Mesendoderm (in vitro differentiated cells): ENCODE results near the gene GPR68. TPM values are rescaled to one million over a fixed set of nuclear protein-coding genes. Genes with fewer than 3 reads are reported as not detected.

Source experiments
- DNase-seq: peaks from one replicate; pipeline ENCODE4 v3.0.0; 2013
- H2AK5ac ChIP-seq: 2 replicates; pipeline ENCODE4 v1.6.1; 2013; ENCODE audit warnings: low read length, inconsistent platforms
- H2BK120ac ChIP-seq: 2 replicates; pipeline ENCODE4 v1.6.1; 2013; ENCODE audit warnings: low read depth, mild to moderate bottlenecking, low read length, moderate library complexity, mixed read lengths
- H2BK15ac ChIP-seq: replicated peaks from 2 replicates; pipeline ENCODE4 v1.6.1; 2013; ENCODE audit warnings: low read depth, mild to moderate bottlenecking, moderate library complexity
- H2BK5ac ChIP-seq: 2 replicates; pipeline ENCODE4 v1.6.1; 2013; ENCODE audit warnings: low read length, inconsistent platforms
- H3K18ac ChIP-seq: 2 replicates; pipeline ENCODE4 v1.6.1; 2013; ENCODE audit warnings: mild to moderate bottlenecking, low read length, mixed read lengths
- H3K23ac ChIP-seq: one replicate; pipeline ENCODE4 v1.6.1; 2013; ENCODE audit warnings: low read length
- H3K27ac ChIP-seq: 2 replicates; pipeline ENCODE4 v1.5.1; 2013; ENCODE audit warnings: low read depth, mild to moderate bottlenecking, inconsistent platforms, low read length, moderate library complexity
- H3K27me3 ChIP-seq: 2 replicates; pipeline ENCODE4 v1.6.1; 2013; ENCODE audit warnings: low read length, control low read depth, mild to moderate bottlenecking, inconsistent platforms; ENCODE audit not compliant: insufficient read depth, poor library complexity
- H3K36me3 ChIP-seq: 2 replicates; pipeline ENCODE4 v1.6.1; 2013; ENCODE audit warnings: low read length, inconsistent platforms; ENCODE audit not compliant: control insufficient read depth, insufficient read depth
- H3K4ac ChIP-seq: one replicate; pipeline ENCODE4 v1.6.1; 2013; ENCODE audit warnings: low read depth, mild to moderate bottlenecking, low read length, moderate library complexity
- H3K4me1 ChIP-seq: 2 replicates; pipeline ENCODE4 v1.6.1; 2013; ENCODE audit warnings: low read depth, low read length, inconsistent platforms; ENCODE audit not compliant: control insufficient read depth
- H3K4me2 ChIP-seq: 2 replicates; pipeline ENCODE4 v1.6.1; 2013; ENCODE audit warnings: low read length
- H3K4me3 ChIP-seq: 2 replicates; pipeline ENCODE4 v1.5.1; 2013; ENCODE audit warnings: mild to moderate bottlenecking, low read length
- H3K56ac ChIP-seq: one replicate; pipeline ENCODE4 v1.6.1; 2013; ENCODE audit warnings: low read length
- H3K79me1 ChIP-seq: 2 replicates; pipeline ENCODE4 v1.6.1; 2013; ENCODE audit warnings: low read length, inconsistent platforms
- H3K79me2 ChIP-seq: 2 replicates; pipeline ENCODE4 v1.6.1; 2013; ENCODE audit warnings: mild to moderate bottlenecking, low read length; ENCODE audit not compliant: control insufficient read depth, insufficient read depth
- H3K9ac ChIP-seq: 2 replicates; pipeline ENCODE4 v1.6.1; 2013; ENCODE audit warnings: low read length, inconsistent platforms
- H4K5ac ChIP-seq: one replicate; pipeline ENCODE4 v1.6.1; 2013; ENCODE audit warnings: low read length
- H4K8ac ChIP-seq: one replicate; pipeline ENCODE4 v1.6.1; 2013; ENCODE audit warnings: low read depth, mild to moderate bottlenecking, control low read depth, low read length, moderate library complexity
- WGBS: extraction: QIAGEN DNeasy Blood & Tissue Kit; methylation state at CpG from one replicate; pipeline ENCODE4 v1.1.7; 2013; ENCODE audit warnings: low lambda C conversion rate, missing lambda C conversion rate; ENCODE audit not compliant: insufficient coverage; ENCODE audit errors: extremely low coverage; 5-methylcytosine and 5-hydroxymethylcytosine counted together
- polyA plus RNA-seq, 2 experiments: library from polyadenylated mRNA; stranded (reverse); fragments of 200-250 nt; gene quantifications; one replicate each; pipeline ENCODE4 v1.2.3, GENCODE V29; 2013

The GPR68 gene, protein sequence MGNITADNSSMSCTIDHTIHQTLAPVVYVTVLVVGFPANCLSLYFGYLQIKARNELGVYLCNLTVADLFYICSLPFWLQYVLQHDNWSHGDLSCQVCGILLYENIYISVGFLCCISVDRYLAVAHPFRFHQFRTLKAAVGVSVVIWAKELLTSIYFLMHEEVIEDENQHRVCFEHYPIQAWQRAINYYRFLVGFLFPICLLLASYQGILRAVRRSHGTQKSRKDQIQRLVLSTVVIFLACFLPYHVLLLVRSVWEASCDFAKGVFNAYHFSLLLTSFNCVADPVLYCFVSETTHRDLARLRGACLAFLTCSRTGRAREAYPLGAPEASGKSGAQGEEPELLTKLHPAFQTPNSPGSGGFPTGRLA
- polyA plus RNA-seq (2013, experiment 1 of 2) = 0.22 TPM
- 0.27 TPM for polyA plus RNA-seq (2013, experiment 2 of 2)

DNA sequence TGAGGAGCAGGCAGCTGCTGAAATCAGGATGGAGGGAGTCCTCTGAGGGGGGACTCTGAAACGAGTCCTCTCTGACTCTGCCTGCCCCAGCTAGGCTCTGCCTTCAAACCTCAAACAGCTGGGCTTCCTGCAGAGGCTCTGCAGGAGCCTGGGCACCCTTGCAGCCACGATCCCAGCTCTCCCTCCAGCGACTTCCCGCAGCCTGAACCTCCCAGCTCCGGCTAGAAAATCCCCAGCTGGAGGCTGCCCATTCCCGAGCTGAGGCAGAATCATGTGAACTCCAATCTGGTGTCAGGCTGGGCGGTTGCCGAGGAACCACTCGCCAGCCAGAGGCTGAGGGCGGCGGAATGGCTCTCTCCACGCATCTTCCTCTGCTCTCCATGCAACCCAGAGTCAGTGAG, at the start of gene GPR68:
GPR68 (minus strand) TSS at position 204 of the 401 bp plus-strand sequence. CDS start 9,654 bp downstream, outside the sequence.
- WGBS = no CpG with 5 or more reads among the region's 12 CpGs
- DNase-seq = no peak
- no peak within 1 kb of the TSS for H3K27ac ChIP-seq

DNA sequence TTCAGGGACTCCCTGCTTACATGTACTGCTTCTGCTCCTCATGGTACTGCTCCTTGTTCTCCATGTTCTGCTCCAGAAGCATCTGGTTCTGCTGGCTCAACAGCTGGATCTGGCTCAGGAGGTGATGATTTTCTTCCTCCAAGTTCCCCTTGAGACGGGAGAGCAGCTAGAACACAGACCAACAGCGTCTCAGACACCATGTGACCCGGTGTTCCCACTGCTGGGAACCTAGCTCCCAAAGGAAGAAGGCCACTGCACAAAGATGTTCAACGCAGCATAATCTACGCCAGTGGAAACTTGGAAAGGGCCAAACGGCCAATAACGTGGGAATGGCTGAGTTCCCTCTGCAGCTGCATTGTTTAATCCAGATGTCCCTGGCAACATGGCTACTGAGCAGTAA, 49.6 kb upstream of the GPR68 start:
- Histone ChIP-seq H3K27me3 (no peaks in the 10 kb centered on the region), H2AK5ac (no peak overlapping the region), H3K4me2 (no peak overlapping the region), H3K36me3 (peaks cover 13% of the 10 kb centered on the region), H4K8ac (no peak overlapping the region), H3K9ac (no peak overlapping the region), H3K27ac (no peak overlapping the region), H3K79me2 (no peaks in the 10 kb centered on the region), H3K56ac (no peak overlapping the region), H2BK120ac (no peak overlapping the region), H3K4me1 (no peaks in the 10 kb centered on the region), H4K5ac (no peak overlapping the region), H3K18ac (no peak overlapping the region), H2BK5ac (no peak overlapping the region), H3K4me3 (no peak overlapping the region), H3K23ac (no peak overlapping the region), H3K4ac (no peak overlapping the region), H3K79me1 (no peaks in the 10 kb centered on the region), H2BK15ac (no peak overlapping the region)
- DNase-seq = no peak
- WGBS = no CpG with 5 or more reads among the region's 7 CpGs

More for the DNA sequence above, at the start of gene GPR68:
- no peaks in the 10 kb centered on the region for H3K36me3 ChIP-seq
- H3K4me2 ChIP-seq = no peak within 1 kb of the TSS
- no peak within 1 kb of the TSS for H2AK5ac ChIP-seq
- no peaks in the 10 kb centered on the region for H3K79me2 ChIP-seq
- no peak within 1 kb of the TSS for H3K4me3 ChIP-seq
- H3K79me1 ChIP-seq = no peaks in the 10 kb centered on the region
- no peak within 1 kb of the TSS for H4K5ac ChIP-seq
- H3K27me3 ChIP-seq = no peaks in the 10 kb centered on the region
- no peak within 1 kb of the TSS for H3K56ac ChIP-seq
- no peak within 1 kb of the TSS for H4K8ac ChIP-seq
- H3K23ac ChIP-seq = peak within 1 kb of the TSS; percentile 66
- H2BK5ac ChIP-seq = no peak within 1 kb of the TSS
- no peaks in the 10 kb centered on the region for H3K4me1 ChIP-seq
- H3K4ac ChIP-seq = no peak within 1 kb of the TSS
- no peak within 1 kb of the TSS for H3K18ac ChIP-seq
- H3K9ac ChIP-seq = no peak within 1 kb of the TSS
- no peak within 1 kb of the TSS for H2BK15ac ChIP-seq
- no peak within 1 kb of the TSS for H2BK120ac ChIP-seq

DNA sequence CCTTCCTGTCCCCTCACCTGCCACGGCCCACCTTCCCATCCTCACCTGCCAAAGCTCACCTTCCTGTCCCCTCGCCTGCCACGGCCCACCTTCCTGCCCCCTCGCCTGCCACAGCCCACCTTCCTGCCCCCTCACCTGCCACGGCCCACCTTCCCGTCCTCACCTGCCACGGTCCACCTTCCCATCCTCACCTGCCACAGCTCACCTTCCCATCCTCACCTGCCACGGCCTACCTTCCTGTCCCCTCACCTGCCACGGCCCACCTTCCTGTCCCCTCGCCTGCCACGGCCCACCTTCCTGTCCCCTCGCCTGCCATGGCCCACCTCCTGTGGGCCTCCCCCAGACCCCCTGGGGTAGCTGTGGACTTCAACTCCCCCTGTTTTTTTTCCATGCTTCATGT, 48.8 kb upstream of the GPR68 start:
- Histone ChIP-seq H2BK15ac (no peak overlapping the region), H3K27ac (no peak overlapping the region), H3K79me2 (no peaks in the 10 kb centered on the region), H3K36me3 (peaks cover 13% of the 10 kb centered on the region), H3K27me3 (no peaks in the 10 kb centered on the region), H3K9ac (no peak overlapping the region), H3K4me1 (no peaks in the 10 kb centered on the region), H4K5ac (no peak overlapping the region), H2AK5ac (no peak overlapping the region), H3K56ac (no peak overlapping the region), H4K8ac (no peak overlapping the region), H2BK5ac (no peak overlapping the region), H3K4me2 (no peak overlapping the region), H3K4me3 (no peak overlapping the region), H3K79me1 (no peaks in the 10 kb centered on the region), H3K4ac (no peak overlapping the region), H3K23ac (no peak overlapping the region), H3K18ac (no peak overlapping the region), H2BK120ac (no peak overlapping the region)
- DNase-seq = no peak
- no CpG with 5 or more reads among the region's 12 CpGs for WGBS

DNA sequence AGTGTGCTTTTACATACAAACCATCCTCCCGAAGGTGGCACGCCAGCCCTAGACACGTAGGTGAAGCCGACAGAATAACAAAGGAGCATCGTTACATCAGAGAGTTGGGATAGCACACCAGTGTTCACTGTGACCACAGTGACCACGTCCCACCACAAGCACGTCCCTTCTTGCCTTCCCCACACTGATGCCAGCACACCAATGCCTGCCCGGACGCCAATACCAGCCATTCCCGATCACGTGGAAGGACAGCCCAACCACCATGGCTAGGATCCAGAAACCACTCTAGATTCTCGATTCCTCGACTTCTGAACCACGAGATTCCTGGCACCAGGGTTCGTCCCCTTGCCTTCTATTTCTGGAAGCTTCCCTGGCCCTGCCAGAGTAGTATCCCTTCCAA, 48.0 kb upstream of the GPR68 start:
- no peak overlapping the region for H3K27ac ChIP-seq
- no peak for DNase-seq
- H3K23ac ChIP-seq = no peak overlapping the region
- no peak overlapping the region for H2BK15ac ChIP-seq
- no peak overlapping the region for H3K9ac ChIP-seq
- H3K56ac ChIP-seq = no peak overlapping the region
- no CpG with 5 or more reads among the region's 15 CpGs for WGBS
- no peaks in the 10 kb centered on the region for H3K79me1 ChIP-seq
- no peaks in the 10 kb centered on the region for H3K27me3 ChIP-seq
- H4K5ac ChIP-seq = no peak overlapping the region
- H3K36me3 ChIP-seq = peaks cover 14% of the 10 kb centered on the region
- H2BK5ac ChIP-seq = no peak overlapping the region
- H4K8ac ChIP-seq = no peak overlapping the region
- H2AK5ac ChIP-seq = no peak overlapping the region
- H3K79me2 ChIP-seq = no peaks in the 10 kb centered on the region
- no peak overlapping the region for H3K4ac ChIP-seq
- H2BK120ac ChIP-seq = no peak overlapping the region
- no peak overlapping the region for H3K4me2 ChIP-seq
- H3K18ac ChIP-seq = no peak overlapping the region
- H3K4me3 ChIP-seq = no peak overlapping the region
- no peaks in the 10 kb centered on the region for H3K4me1 ChIP-seq

DNA sequence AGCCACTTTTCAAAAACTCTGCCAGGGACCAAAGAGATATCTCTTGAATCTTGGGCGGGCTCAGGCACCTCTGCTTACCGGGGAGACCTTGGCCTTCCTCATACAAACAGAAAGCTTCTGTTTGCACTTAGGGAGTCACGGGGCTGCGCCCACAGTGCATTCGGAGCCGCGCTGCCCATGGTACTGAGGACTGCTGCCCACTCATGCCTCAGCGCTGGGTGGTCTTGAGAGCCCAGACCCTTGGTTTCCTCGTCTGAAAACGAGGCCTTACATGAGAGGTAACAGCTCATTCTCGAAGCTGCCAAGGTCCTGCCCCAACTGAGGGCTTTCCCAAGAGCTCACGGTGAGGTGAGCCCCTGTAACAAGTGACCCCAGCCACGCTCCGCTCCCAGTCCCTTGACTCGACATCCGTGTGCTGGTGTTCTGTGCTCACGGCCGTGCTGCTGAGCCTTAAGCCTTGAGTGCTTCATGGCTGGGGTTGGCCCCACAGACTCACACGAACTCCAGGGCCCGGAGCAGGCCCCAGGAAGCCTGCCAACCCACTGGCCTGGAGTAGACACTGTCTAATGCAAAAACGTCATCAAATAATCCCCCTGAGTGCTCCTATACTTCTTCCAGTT, 47.4 kb upstream of the GPR68 start:
- no peak overlapping the region for H4K8ac ChIP-seq
- H2AK5ac ChIP-seq = no peak overlapping the region
- no peak overlapping the region for H3K23ac ChIP-seq
- H2BK120ac ChIP-seq = no peak overlapping the region
- H3K36me3 ChIP-seq = peaks cover 12% of the 10 kb centered on the region
- no peak overlapping the region for H3K9ac ChIP-seq
- no peak overlapping the region for H2BK15ac ChIP-seq
- no CpG with 5 or more reads among the region's 21 CpGs for WGBS
- H3K56ac ChIP-seq = no peak overlapping the region
- H3K4ac ChIP-seq = no peak overlapping the region
- H3K18ac ChIP-seq = no peak overlapping the region
- no peak overlapping the region for H2BK5ac ChIP-seq
- H3K4me2 ChIP-seq = no peak overlapping the region
- no peaks in the 10 kb centered on the region for H3K79me1 ChIP-seq
- no peaks in the 10 kb centered on the region for H3K79me2 ChIP-seq
- no peaks in the 10 kb centered on the region for H3K27me3 ChIP-seq
- DNase-seq = no peak
- H3K27ac ChIP-seq = no peak overlapping the region
- no peak overlapping the region for H4K5ac ChIP-seq
- no peaks in the 10 kb centered on the region for H3K4me1 ChIP-seq
- no peak overlapping the region for H3K4me3 ChIP-seq
